ENCODE data around the gene MPG.

Gene MPG

DNA sequence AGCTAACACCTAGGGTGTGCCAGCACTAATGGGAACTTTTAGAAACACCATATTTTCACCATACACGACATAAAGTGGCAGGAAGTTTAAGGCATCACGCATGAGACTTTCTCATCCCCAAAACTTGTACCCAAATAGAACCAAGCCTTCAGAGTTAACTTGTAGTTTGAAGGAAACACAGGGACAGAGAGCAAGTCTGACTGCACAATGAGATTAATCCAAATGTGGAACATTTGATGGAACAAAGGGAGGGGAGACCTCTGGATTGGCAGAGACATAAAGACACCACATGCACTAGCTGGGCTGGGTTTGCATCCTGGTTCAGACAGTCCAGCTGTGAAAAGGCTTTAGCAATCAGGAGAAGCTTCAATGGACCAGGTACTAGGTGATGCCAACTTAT, 36.3 kb downstream of the MPG start:
- no peak overlapping the region for H3K27ac ChIP-seq
- TF ChIP-seq, protein P1, sequence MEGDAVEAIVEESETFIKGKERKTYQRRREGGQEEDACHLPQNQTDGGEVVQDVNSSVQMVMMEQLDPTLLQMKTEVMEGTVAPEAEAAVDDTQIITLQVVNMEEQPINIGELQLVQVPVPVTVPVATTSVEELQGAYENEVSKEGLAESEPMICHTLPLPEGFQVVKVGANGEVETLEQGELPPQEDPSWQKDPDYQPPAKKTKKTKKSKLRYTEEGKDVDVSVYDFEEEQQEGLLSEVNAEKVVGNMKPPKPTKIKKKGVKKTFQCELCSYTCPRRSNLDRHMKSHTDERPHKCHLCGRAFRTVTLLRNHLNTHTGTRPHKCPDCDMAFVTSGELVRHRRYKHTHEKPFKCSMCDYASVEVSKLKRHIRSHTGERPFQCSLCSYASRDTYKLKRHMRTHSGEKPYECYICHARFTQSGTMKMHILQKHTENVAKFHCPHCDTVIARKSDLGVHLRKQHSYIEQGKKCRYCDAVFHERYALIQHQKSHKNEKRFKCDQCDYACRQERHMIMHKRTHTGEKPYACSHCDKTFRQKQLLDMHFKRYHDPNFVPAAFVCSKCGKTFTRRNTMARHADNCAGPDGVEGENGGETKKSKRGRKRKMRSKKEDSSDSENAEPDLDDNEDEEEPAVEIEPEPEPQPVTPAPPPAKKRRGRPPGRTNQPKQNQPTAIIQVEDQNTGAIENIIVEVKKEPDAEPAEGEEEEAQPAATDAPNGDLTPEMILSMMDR (conservative IDR thresholded peaks at IDR 0.05): no peak
- TF ChIP-seq ZFX (IDR thresholded peaks at IDR 0.05): no peak

DNA sequence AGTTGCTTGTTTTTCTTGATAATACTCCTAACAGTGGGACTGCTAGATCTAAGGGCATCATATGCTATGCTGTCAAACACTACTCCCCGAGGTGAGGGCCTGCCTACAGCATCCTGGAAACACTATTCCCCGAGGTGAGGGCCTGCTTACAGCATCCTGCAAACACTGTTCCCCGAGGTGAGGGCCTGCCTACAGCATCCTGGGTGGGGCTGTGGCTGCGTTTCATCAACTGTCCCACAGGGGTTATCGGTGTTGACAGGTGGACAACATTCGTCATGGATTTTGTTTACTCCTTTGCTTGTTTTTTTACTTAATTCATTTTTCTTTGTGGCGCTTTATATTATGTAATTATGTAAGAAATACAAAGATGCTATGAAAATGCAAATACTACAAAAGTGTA, 38.0 kb downstream of the MPG start:
- TF ChIP-seq, protein P1 (conservative IDR thresholded peaks at IDR 0.05): no peak
- no peak overlapping the region for H3K27ac ChIP-seq

DNA sequence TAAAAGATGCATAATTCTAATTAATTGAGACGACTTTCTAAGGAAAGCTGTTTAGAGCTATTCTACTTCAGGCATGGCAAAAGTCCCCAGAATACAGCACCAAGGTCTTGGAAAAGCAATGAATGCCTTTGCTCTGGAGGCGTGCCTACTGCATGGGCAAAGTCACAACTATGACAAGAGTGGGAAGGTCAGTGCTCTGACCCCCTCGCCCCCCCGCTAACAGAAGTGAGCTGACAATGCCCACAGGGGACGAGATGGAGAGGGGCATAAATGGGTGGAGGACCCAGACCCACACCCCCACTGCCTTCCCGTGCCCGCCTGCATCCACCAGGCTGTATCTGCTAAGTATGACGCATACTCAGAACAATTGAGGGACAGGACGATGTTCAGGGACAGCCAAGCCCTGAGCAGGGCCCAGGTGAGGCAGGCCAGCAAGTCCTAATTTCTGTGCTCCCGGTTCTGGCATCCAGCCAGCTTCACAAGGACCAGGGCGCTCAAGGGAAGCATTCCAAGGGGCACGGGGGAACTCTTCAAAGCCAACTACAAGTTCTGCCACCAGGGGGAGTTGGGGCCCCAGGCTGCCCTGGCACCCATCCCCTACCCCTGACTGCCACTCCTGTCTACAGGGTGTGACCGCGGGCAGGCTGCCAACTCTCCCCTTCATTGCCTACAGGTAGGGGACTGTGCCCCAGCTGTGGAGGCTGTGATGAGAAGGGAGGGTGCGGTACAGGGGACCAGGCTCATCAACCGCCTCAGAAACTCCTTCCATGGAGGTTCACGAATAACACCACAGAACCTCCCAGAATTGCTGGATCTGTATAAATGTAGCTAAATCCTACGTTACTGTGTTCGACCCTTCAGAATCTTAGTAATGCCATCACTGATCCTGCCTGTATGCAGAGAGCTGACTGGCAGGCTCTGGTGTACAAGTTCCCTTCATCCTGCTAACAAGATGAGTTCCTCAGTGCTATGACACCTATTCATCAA, 39.6 kb downstream of the MPG start:
- TF ChIP-seq, protein P1 (conservative IDR thresholded peaks at IDR 0.05): peak; percentile 80
- TF ChIP-seq ZFX (IDR thresholded peaks at IDR 0.05): no peak
- H3K27ac ChIP-seq: no peak overlapping the region

DNA sequence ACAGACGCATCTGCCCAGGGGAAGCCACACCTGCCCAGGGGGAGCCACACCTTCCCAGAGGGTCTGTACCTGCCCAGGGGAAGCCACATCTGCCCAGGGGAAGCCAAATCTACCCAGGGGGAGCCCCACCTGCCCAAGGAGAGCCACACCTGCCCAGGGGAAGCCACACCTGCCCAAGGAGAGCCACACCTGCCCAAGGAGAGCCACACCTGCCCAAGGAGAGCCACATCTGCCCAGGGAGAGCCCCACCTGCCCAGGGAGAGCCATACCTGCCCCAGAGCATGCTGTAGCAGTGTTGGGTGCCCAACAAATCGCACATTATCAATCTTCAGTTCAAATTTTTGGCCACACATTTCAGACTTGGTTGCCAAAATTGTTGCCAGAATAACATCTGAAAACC, 40.8 kb downstream of the MPG start:
- no peak for TF ChIP-seq ZFX (IDR thresholded peaks at IDR 0.05)
- TF ChIP-seq, protein P1 (conservative IDR thresholded peaks at IDR 0.05): no peak
- H3K27ac ChIP-seq: no peak overlapping the region

DNA sequence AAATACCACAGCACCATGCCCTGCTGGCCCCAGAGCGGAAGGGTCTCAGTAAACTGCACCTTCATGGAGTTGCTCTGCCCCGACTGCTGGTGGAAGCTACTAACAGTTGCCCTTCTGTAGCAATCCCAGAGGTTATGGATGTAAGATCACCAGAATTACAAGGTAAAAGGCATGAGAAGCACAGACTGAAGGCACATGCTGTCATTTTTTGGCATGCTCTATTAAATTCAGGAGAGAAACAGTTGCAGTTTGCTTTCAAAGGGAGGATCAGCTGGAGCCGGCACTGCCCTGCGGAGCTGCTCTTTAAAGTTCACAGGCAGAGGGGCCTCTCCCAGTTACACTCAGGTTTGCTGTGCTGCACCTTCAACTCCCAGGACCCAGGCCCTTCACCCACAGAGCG, 41.3 kb downstream of the MPG start:
- no peak overlapping the region for H3K27ac ChIP-seq
- no peak for TF ChIP-seq ZFX (IDR thresholded peaks at IDR 0.05)
- TF ChIP-seq, protein P1 (conservative IDR thresholded peaks at IDR 0.05): no peak

DNA sequence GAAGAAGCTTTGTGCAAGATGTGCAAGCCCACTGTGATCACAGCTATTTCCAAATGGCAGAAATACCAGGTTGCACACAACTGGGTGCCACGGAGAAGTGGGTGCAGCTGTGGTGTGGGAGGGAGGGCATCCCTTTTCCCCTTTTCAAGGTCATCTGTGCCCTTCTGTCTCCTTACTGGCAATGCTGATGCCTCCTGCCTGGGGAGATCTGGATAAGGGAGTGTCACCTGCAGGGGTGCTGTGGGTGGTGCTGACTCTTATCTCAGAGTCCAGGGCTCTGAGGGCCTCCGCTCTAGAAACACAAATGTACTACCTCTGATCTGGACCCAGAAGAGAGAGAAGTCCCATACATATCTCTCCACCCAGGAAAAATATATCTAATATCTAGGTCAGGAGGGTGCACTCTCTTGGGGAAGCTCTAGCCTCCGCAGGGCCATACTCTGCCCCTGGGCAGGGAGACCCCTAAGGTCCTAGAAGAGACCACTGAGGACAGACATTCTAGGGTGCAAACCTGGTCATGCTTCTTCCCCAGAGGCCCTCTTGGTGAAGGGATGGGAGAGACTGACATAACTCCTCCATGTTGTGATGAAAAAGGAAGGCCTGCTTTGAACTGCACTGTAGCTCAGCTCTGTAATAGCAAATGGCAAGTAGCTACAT, 41.9 kb downstream of the MPG start:
- no peak for TF ChIP-seq ZFX (IDR thresholded peaks at IDR 0.05)
- TF ChIP-seq, protein P1 (conservative IDR thresholded peaks at IDR 0.05): no peak

DNA sequence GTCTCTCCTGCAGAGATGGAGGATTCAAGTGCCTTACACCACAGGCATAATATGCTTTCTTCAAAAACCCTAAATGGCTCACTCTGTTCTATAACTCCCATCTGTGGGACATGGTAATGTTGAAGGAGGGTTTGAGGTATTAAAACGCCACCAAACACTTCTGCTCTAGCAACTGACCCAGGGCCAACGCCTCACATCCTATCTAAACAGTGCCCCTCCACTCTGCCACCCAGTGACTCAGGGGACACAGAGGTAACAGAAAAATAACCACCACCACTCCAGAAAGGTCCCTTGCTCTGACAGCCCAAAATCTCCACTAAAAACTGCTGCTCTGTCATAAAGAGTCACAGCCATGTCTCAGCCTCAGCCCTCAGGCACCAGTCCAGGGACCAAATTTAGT, 42.7 kb downstream of the MPG start:
- no peak overlapping the region for H3K27ac ChIP-seq
- TF ChIP-seq, protein P1 (conservative IDR thresholded peaks at IDR 0.05): no peak
- no peak for TF ChIP-seq ZFX (IDR thresholded peaks at IDR 0.05)

More for the DNA sequence above, 41.9 kb downstream of the MPG start:
- no peak overlapping the region for H3K27ac ChIP-seq
